Measurements from ENCODE around the gene CDH23.

CDH23 gene

DNA sequence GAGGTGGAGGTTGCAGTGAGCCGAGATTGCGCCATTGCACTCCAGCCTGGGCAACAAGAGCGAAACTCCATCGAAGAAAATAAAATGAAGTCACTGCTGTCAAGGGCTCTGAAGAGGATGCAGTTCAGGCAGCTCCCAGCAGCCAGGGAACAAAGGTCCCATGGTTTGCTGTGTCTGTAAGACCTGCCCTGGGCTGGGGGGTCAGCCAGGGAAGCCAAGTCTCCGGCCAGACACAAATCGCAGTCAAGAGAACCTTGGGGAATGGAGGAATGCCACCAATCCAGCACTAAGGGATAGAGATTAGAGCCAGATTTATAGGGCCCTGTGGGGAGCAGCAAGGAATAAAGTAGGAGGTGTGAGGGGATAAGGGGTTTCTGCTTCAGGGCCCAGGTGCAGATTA lies 405.5 kb downstream of the CDH23 start:
- no peak for DNase-seq (ENCODE audit: low read depth)

DNA sequence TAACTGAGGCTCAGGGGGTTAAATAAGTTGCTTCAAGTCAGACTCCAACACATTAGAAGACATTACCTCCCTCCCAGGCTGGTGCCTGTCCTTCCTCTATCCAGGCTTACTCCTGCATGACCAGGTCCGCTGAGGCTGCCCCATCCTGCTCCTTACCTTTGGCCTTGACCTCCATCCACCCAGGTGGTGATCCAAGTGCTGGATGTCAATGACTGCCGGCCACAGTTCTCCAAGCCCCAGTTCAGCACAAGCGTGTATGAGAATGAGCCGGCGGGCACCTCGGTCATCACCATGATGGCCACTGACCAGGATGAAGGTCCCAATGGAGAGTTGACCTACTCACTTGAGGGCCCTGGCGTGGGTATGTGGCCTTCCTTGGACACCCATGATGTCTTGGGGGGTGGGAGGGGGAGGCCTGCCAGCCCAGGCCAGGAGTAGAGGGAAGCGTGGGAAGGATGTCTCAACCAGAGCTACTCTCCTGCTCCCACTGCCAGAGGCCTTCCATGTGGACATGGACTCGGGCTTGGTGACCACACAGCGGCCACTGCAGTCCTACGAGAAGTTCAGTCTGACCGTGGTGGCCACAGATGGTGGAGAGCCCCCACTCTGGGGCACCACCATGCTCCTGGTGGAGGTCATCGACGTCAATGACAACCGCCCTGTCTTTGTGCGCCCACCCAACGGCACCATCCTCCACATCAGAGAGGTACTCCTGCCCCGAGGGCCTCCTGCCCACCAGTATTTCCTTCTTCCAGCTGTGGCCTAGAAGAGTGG lies 406.2 kb downstream of the CDH23 start:
- DNase-seq (ENCODE audit: low read depth): no peak

DNA sequence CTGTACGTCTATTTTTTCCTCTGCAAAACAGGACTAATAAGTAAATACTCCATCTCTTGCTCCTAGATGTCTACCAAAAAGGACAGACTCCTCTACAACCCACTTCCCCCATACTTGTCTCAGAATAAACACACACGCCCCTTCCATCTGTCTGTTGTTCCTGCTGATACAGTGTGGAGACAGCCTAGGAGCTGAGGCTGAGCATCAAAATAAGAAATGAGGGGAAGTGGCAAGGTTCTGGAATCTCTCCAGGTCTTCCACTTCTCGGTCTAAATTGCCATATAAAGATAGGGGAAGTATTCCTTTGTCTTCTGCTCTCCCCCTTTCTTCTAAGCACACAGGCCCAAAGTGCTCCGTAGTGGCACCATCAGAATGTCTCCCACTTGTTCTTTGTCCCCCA lies 407.4 kb downstream of the CDH23 start:
- DNase-seq (ENCODE audit: low read depth): no peak

DNA sequence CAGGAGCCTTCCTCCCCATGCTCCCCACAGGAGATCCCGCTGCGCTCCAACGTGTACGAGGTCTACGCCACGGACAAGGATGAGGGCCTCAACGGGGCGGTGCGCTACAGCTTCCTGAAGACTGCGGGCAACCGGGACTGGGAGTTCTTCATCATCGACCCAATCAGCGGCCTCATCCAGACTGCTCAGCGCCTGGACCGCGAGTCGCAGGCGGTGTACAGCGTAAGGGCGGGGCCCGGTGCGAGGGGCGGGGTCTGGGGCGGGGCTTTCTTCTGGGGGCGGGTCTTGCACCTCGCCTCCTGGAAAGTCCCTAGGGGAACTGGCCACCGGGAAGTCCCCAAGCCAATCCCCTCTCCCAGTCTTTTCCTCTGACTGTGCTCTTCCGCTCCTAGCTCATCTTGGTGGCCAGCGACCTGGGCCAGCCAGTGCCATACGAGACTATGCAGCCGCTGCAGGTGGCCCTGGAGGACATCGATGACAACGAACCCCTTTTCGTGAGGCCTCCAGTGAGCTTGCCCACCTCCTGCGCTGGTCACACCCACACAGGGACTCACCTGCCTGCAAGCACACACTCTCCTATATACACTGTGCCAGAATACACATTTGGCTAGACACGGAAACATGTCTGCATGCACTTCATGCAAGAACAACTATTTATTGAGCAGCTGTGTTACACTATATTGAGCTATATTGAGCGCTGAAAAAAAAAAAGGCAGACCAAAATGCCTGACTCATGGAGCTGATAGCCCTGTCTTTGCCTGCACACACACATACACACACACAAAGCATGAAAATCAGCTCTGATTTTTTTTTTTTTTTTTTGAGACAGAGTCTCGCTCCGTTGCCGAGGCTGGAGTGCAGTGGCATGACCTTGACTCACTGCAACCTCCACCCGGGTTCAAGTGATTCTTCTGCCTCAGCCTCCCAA lies 409.3 kb downstream of the CDH23 start:
- DNase-seq (ENCODE audit: low read depth): no peak

DNA sequence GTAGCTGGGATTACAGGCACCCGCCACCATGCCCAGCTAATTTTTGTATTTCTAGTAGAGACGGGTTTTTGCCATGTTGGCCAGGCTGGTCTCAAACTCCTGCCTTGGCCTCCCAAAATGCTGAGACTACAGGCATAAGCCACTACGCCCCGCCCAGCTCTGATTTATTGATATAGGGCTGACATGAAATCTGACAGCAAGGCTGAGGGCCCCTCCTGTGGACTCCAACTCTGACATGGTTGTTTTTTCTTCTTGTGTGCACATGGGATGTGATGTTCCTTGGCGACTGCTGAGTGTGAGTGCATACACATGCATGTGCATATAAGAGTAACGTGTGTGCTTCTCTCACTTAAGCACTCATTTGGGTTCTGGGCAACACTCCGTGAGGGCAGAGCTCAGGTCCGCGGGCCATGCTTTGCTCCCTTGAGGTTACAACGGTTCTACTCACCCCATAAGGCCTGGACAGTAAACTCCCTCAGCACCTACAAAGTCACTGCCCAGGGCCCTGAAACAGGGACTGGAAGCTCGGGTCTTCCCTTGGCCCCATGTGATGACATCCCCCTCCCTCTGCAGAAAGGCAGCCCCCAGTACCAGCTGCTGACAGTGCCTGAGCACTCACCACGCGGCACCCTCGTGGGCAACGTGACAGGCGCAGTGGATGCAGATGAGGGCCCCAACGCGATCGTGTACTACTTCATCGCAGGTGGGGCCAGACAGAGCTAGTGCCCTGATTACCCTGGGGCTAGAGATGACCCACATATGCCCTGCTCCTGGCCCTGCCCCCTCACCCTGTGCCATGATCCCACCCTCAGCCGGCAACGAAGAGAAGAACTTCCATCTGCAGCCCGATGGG lies 410.2 kb downstream of the CDH23 start:
- DNase-seq (ENCODE audit: low read depth): no peak

DNA sequence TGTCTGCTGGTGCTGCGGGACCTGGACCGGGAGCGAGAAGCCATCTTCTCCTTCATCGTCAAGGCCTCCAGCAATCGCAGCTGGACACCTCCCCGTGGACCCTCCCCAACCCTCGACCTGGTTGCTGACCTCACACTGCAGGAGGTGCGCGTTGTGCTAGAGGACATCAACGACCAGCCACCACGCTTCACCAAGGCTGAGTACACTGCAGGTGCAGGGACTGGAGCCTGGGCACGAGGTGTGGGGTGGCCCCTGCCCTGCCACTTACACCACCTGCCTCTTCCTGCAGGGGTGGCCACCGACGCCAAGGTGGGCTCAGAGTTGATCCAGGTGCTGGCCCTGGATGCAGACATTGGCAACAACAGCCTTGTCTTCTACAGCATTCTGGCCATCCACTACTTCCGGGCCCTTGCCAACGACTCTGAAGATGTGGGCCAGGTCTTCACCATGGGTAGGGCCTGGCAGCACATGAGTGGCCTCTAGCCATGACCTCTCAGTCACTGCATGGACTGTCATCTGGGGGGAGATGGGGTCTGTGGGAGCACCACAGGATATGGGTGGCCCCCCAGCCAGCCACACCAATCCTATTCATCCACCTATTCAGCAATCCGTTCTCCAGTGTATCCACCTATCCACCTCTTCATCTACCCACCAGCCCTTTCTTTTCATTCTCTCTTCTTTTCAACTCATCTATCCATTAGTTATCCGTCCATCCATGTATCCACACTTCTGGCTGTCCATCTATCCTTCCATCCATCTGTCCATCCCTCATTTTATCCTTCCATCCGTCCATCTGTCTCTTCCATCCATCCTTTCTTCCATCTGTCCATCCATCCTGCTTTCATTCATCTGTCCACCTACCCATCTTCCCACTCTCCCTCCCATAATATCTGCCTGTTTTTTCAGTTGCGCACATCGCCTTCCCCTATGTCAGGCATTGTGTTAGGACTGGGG lies 411.1 kb downstream of the CDH23 start:
- no peak for DNase-seq (ENCODE audit: low read depth)

DNA sequence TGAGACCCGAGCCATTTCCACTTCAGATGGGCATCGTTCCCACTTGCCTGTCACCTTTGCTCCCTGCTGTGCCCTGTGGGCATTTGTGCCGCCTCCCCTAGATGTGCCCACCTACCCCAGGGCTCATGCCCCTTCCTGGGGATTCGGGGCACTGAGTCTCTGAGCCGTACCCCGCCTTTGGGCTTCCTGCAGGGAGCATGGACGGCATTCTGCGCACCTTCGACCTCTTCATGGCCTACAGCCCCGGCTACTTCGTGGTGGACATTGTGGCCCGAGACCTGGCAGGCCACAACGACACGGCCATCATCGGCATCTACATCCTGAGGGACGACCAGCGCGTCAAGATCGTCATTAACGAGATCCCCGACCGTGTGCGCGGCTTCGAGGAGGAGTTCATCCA lies 412.9 kb downstream of the CDH23 start:
- no peak for DNase-seq (ENCODE audit: low read depth)

DNA sequence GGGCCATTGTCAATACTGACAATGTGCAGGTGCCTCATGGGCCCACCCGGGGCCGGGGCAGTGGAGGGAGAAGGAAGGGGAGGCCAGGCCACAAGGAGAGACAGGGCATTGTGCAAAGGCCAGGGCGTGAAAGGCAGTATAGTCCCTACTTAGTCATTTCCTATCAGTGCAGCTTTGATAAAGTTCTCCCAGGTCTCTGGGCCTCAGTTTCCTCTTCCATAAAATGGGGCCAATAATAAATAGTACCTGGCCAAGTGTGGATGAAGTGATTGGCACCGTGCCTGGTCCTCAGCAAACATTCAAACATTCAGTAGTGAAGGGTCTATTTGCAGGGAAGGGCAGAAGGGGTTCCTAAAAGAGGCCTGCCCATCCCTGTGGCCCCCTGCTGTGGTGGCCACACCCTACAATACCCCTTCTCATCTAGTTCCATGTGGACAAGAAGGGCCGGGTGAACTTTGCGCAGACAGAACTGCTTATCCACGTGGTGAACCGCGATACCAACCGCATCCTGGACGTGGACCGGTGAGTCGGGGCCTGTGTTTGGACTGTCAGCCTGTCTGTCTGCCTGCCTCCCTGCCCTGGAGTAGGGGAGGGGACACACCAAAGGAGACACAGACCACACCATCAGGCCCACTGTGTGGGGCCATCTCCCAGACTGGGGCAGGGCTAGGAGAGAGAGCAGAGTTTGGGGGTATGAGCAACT lies 413.5 kb downstream of the CDH23 start:
- DNase-seq (ENCODE audit: low read depth): no peak

DNA sequence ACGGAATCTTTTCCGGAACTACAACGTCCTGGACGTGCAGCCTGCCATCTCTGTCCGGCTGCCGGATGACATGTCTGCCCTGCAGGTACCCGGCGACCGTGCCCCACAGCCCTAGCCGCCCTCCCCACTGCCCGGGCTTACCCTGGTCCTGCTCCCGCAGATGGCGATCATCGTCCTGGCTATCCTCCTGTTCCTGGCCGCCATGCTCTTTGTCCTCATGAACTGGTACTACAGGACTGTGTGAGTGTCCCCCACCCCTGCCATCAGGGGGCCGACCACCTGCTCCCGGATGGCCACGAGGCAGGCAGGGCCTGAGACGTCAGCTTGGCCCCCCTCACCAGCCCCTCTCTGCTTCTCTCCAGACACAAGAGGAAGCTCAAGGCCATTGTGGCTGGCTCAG lies 414.6 kb downstream of the CDH23 start:
- no peak for DNase-seq (ENCODE audit: low read depth)

DNA sequence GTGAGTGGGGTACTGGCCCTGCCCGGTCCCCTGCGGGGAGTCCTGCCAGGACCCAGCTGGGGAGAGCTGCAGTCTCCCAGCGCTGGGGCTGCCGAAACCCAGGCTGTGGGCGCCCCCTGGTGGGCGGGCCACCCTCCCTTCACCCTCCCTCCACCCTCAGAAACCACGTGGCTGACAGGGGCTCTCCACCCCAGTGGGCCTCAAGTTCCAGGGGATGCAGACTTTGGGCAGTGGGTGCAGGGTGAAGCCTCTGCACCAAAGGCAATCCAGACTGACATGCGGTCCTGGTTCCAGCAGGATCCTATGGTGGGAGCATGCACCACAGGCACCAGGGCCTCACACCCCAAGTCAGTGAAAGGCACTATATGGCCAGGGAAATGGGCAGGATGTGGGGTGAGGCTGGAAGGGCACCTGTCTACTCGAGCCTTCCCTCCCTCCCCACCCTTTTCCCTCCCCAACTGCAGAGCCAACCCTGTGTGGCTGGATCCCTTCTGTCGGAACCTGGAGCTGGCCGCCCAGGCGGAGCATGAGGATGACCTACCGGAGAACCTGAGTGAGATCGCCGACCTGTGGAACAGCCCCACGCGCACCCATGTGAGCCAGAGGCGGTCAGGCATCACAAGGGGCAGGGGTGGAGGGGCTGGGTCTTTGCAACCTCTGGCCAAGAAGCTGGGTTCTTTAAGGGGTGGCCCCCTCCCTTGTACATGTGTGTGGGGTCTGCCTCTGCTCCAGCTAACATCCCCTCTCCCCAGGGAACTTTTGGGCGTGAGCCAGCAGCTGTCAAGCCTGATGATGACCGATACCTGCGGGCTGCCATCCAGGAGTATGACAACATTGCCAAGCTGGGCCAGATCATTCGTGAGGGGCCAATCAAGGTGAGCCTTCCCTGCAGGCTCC lies 415.5 kb downstream of the CDH23 start:
- peak; percentile 64 for DNase-seq (ENCODE audit: low read depth)

DNA sequence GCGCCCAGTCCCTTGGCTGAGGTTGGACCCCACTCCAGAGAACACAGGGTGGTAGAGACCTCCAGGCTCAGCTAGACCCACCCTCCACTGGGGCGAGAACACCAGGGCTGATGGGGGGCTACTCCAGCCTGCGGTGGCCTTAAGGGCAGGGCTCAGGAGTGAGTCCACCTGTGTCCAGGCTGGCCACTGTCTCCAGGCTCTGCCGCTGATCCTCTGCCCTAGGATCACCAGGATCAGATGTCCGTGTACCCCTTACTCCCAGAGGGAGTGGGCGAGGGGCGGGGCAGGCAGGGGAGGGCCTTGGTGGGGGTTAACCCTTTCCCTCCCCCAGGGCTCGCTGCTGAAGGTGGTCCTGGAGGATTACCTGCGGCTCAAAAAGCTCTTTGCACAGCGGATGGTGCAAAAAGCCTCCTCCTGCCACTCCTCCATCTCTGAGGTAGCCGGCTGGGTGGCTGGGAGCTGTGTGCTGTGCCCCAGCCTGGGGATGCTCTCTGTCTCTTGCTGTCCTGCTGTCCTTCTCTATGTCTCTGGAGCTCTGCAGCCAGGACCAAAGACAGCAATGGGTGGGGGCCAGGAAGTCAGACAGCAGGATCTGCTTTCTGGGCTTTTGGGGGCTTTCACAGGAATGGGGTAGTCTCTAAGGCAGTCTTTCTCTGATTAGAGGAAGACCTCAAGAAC lies 416.3 kb downstream of the CDH23 start:
- DNase-seq (ENCODE audit: low read depth): no peak

DNA sequence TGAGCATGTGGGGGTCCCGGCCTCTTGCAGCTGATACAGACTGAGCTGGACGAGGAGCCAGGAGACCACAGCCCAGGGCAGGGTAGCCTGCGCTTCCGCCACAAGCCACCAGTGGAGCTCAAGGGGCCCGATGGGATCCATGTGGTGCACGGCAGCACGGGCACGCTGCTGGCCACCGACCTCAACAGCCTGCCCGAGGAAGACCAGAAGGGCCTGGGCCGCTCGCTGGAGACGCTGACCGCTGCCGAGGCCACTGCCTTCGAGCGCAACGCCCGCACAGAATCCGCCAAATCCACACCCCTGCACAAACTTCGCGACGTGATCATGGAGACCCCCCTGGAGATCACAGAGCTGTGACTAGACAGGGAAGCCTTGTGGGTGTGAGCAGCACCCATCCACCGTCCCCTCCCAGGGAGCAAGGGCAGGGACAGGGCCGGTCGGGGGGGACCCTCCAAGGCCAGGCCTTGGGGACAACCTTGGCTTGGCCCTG lies 418.2 kb downstream of the CDH23 start:
- no peak for DNase-seq (ENCODE audit: low read depth)

DNA sequence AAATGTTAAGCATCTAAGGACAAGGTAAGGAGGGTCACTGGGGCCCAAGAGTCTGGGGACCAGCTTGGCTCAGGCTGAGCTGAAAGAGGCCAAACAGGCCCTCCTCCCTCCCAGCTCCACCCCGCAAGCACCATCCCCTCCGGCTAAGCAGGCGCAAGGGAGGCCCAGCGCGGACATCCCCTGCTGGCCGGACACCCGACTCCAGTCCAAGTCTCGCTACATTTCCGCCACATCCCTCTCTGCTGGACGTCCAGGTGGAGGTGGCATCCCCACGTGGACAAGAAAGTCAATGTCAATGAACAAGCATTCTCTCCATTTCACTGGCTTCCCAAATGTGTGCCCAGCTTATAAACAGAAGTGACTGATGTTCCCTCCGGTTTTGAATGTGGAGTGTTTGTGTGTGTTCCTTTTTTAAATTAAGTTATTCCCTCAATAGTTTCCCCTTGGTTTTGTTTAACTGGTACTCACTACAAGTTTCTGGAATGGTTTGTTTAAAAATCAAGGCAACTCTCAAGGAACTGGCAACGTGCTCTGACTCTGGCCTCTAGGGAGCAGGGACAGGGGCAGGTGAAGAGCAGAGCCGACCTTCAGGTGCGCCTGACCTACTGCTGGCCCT lies 418.9 kb downstream of the CDH23 start:
- DNase-seq (ENCODE audit: low read depth): no peak

DNA sequence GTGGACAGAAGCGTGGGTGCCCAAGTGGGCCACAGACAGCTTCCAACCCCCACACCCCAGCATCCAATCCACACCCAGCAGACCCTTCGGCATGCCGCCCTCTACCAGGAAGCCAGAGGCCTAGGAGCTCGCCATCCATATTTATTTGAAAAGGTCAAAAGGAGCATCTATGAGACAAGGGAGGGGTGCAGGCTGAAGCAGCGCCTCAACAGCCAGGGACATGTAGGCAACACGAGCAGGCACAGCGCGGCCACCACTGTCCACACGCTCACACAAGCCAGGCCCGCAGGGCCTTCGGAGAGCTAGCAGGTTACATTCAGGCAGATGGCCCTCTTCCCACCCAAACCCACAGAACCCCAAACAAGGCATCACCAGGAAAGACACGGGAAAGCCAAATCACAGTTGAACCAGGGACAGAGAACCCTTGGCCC lies 419.7 kb downstream of the CDH23 start:
- no peak for DNase-seq (ENCODE audit: low read depth)

DNA sequence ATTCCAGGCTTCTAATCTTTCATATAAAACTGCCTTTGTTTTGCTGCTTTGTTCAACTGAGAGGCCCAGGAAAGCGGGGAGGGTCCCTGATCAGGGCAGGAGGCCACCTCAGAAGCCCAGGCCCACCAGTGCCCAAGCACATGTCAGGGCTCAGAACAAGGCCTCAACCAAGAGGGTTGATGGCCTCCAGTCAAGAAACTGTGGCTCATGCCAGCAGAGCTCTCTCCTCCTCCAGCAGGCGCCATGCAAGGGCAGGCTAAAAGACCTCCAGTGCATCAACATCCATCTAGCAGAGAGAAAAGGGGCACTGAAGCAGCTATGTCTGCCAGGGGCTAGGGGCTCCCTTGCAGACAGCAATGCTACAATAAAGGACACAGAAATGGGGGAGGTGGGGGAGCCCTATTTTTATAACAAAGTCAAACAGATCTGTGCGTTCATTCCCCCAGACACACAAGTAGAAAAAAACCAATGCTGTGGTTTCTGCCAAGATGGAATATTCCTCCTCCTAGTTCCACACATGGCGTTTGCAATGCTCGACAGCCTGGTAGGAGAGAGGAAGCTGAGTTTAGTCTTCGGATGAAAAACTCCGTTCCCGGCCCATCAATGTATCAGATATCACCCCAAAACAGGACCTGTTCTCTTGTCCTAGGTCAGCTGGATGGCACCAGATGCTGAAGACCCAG lies 420.4 kb downstream of the CDH23 start:
- DNase-seq (ENCODE audit: low read depth): no peak

DNA sequence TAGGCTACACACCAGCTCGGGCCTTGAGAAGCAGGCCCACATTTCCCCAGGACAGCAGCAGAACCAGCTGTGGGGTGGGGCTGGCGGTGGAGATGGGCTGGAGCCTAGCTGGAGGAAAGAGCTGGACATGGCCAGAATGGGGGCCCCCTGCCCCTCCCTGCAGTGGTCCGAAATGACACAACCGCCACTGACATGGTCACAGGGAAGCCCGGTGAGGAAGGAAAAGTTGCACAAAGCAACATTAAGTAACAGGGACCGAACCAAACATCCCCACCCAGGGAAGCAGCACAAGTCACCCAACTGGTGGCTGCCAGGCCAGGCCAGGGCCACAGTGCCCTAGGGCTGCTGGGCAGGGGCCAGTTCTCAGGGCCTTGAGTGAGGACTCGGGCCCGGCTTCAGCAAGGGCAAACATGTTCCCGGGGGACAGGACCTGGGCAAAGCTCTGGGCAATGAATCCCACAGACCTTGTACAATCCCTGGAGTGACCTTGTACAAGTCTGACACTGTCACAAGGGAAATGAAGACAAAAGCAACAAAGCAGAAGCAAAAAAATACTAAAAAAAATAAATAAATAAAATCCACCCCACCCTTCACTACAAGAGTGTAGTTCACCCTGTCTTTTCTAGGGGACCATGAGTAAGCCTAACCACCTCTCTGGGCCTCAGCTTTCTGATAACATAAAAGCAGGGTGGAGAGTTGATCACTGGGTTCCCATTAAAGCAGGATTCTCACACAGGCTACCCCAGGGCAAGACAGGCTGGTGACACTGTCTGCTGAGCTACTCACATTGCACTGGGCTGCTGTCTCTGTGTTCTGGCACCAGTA lies 421.3 kb downstream of the CDH23 start:
- no peak for DNase-seq (ENCODE audit: low read depth)

Measured in stimulated activated CD8-positive, alpha-beta memory T cell treated with anti-CD3 and anti-CD28 coated beads, Interleukin-12 subunit alpha, Interleukin-12 subunit beta, amount 100 ng/mL, for 4 hours (primary cell).